HepG2 (cell line): ENCODE data around the gene TWNK. TPM values are rescaled to one million over a fixed set of nuclear protein-coding genes. Genes with fewer than 3 reads are reported as not detected.

Experiments used
- ATRX ChIP-seq: sonication (generic); formaldehyde crosslinking; IDR thresholded peaks from 2 replicates; pipeline ENCODE4 v1.4.0; 2020; ENCODE audit warnings: missing genetic modification reagents, borderline replicate concordance
- ETV5 ChIP-seq: IDR thresholded peaks from 2 replicates; pipeline ENCODE4 v1.6.1; 2018; ENCODE audit warnings: missing biosample characterization, missing genetic modification reagents, inconsistent platforms, borderline replicate concordance
- GATAD1 ChIP-seq: IDR thresholded peaks from 2 replicates; pipeline ENCODE4 v1.6.1; 2016; ENCODE audit warnings: missing genetic modification reagents, missing compliant biosample characterization
- KDM5A ChIP-seq: fragments of 200-600 bp; sonication (generic); IDR thresholded peaks from 2 replicates; pipeline ENCODE4 v1.7.0; 2018; ENCODE audit warnings: antibody characterized with exemption, mild to moderate bottlenecking, low read length, borderline replicate concordance
- NBN ChIP-seq: fragments of 450-650 bp; conservative IDR thresholded peaks from 2 replicates; pipeline ENCODE4 v1.6.1; 2017
- NFE2L1 ChIP-seq: sonication (generic); formaldehyde crosslinking; IDR thresholded peaks from 2 replicates; pipeline ENCODE4 v1.4.0; 2020; ENCODE audit warnings: missing genetic modification reagents, mild to moderate bottlenecking, borderline replicate concordance
- NONO ChIP-seq, 2 experiments: fragments of 450-650 bp in 1 of 2; sonication (generic) in 1 of 2; formaldehyde crosslinking in 1 of 2; IDR thresholded peaks in 1 of 2; conservative IDR thresholded peaks in 1 of 2; 2 replicates each; pipeline versions ENCODE4 v1.6.1 to v1.8.0; 2017 to 2022; ENCODE audit warnings: mild to moderate bottlenecking in 1 of 2, missing genetic modification reagents in 1 of 2, moderate library complexity in 1 of 2
- POGZ ChIP-seq: sonication (generic); formaldehyde crosslinking; IDR thresholded peaks from 2 replicates; pipeline ENCODE4 v1.4.0; 2020; ENCODE audit warnings: mild to moderate bottlenecking, missing genetic modification reagents
- RBAK ChIP-seq: sonication (generic); formaldehyde crosslinking; IDR thresholded peaks from 2 replicates; pipeline ENCODE4 v1.5.1; 2020; ENCODE audit warnings: mild to moderate bottlenecking, missing genetic modification reagents
- REXO4 ChIP-seq: sonication (generic); formaldehyde crosslinking; IDR thresholded peaks from 2 replicates; pipeline ENCODE4 v1.8.0; 2022; ENCODE audit warnings: missing genetic modification reagents, mild to moderate bottlenecking, borderline replicate concordance
- RFX1 ChIP-seq: fragments of 450-650 bp; IDR thresholded peaks from 2 replicates; pipeline ENCODE4 v1.6.1; 2017
- SOX6 ChIP-seq, 2 experiments: fragments of 450-650 bp in 1 of 2; sonication (generic) in 1 of 2; formaldehyde crosslinking in 1 of 2; IDR thresholded peaks; 2 replicates each; pipeline versions ENCODE4 v1.4.0 to v1.6.1; 2017 to 2020; ENCODE audit warnings: antibody characterized with exemption in 1 of 2, mild to moderate bottlenecking in 1 of 2, missing genetic modification reagents in 1 of 2
- SP1 ChIP-seq, 2 experiments: fragments of 450-650 bp in 1 of 2; sonication (generic) in 1 of 2; formaldehyde crosslinking in 1 of 2; IDR thresholded peaks; 2 replicates each; pipeline versions ENCODE4 v1.4.0 to v1.6.1; 2016 to 2020; ENCODE audit warnings: missing genetic modification reagents in 1 of 2
- TBX2 ChIP-seq: sonication (generic); formaldehyde crosslinking; IDR thresholded peaks from 2 replicates; pipeline ENCODE4 v1.5.0; 2020; ENCODE audit warnings: missing genetic modification reagents, mild to moderate bottlenecking, borderline replicate concordance
- ZFY ChIP-seq: sonication (generic); formaldehyde crosslinking; IDR thresholded peaks from 2 replicates; pipeline ENCODE4 v1.4.0; 2020; ENCODE audit warnings: missing genetic modification reagents
- ZNF230 ChIP-seq: sonication (generic); formaldehyde crosslinking; IDR thresholded peaks from 2 replicates; pipeline ENCODE4 v1.4.0; 2020; ENCODE audit warnings: mild to moderate bottlenecking, missing genetic modification reagents
- ZNF484 ChIP-seq: sonication (generic); formaldehyde crosslinking; IDR thresholded peaks from 2 replicates; pipeline ENCODE4 v1.5.1; 2020; ENCODE audit warnings: mild to moderate bottlenecking, low read depth, missing genetic modification reagents, borderline replicate concordance
- ZNF746 ChIP-seq: sonication (generic); formaldehyde crosslinking; IDR thresholded peaks from 2 replicates; pipeline ENCODE4 v1.8.0; 2022; ENCODE audit warnings: mild to moderate bottlenecking, missing genetic modification reagents
- ZNF878 ChIP-seq: sonication (generic); formaldehyde crosslinking; IDR thresholded peaks from 2 replicates; pipeline ENCODE4 v1.8.1; 2023; ENCODE audit warnings: mild to moderate bottlenecking, missing genetic modification reagents, moderate library complexity
- ZSCAN29 ChIP-seq: sonication (generic); formaldehyde crosslinking; conservative IDR thresholded peaks from 2 replicates; pipeline ENCODE4 v1.4.0; 2020; ENCODE audit warnings: mild to moderate bottlenecking, missing genetic modification reagents
- ZSCAN5A ChIP-seq: sonication (generic); formaldehyde crosslinking; IDR thresholded peaks from 2 replicates; pipeline ENCODE4 v1.8.0; 2022; ENCODE audit warnings: mild to moderate bottlenecking, missing genetic modification reagents, borderline replicate concordance
- polyA plus RNA-seq, 8 experiments: library from polyadenylated mRNA; depleted of rRNA in 3 of 8; stranded (reverse) in 7 of 8; unstranded in 1 of 8; fragments of >200 nt; fragmentation: Illumina TruSeq in 4 of 8; extraction: Trizol in 4 of 8; gene quantifications; 2 replicates each; pipeline versions ENCODE4 v1.2.1 to v1.2.3, GENCODE V29; 2011 to 2016; ENCODE audit warnings: low read depth in 4 of 8, missing spikeins in 1 of 8, mixed read lengths in 1 of 8; ENCODE audit not compliant: insufficient read depth in 1 of 8
- total RNA-seq, 5 experiments: library from RNA; depleted of rRNA; stranded (reverse); fragments of >200 nt; fragmentation: Illumina TruSeq; extraction: Trizol; gene quantifications; 2 replicates each; pipeline ENCODE4 v1.2.3, GENCODE V29; 2016; ENCODE audit warnings: low read depth in 1 of 5
- TF ChIP-seq, protein P1 (sequence below): sonication (generic); formaldehyde crosslinking; IDR thresholded peaks from 2 replicates; pipeline ENCODE4 v1.4.0; 2020; ENCODE audit warnings: missing genetic modification reagents; ENCODE audit errors: not compliant biosample characterization
- TF ChIP-seq, protein P2 (sequence below): sonication (generic); formaldehyde crosslinking; IDR thresholded peaks from 2 replicates; pipeline ENCODE4 v1.4.0; 2020; ENCODE audit warnings: missing genetic modification reagents, low read depth, mild to moderate bottlenecking, borderline replicate concordance
- TF ChIP-seq, protein P3 (sequence below): sonication (generic); formaldehyde crosslinking; conservative IDR thresholded peaks from 2 replicates; pipeline ENCODE4 v1.4.0; 2020; ENCODE audit warnings: missing genetic modification reagents

The TWNK gene
- total and polyA plus RNA-seq, 2 of the 13 experiments (the other 11 are each of a cell fraction or from before 2014, with no cell fraction given): 10.7 to 16.5 TPM

- TF ChIP-seq SP1 (IDR thresholded peaks at IDR 0.05): no peak
- TF ChIP-seq SP1 (CRISPR knock-in tag; IDR thresholded peaks at IDR 0.05): peak; percentile 62
- no peak for TF ChIP-seq NFE2L1 (CRISPR knock-in tag)
- no peak for TF ChIP-seq NBN
- 0 out of 2 replicates have a peak, but pooled peaks have one; percentile 19 for TF ChIP-seq POGZ (CRISPR knock-in tag)
- TF ChIP-seq TBX2: peak; percentile 71; the same call in 1 of the 2 replicates
- TF ChIP-seq ZSCAN29 (CRISPR knock-in tag): peak; percentile 88
- no peak for TF ChIP-seq REXO4 (CRISPR knock-in tag)
- TF ChIP-seq NONO (IDR thresholded peaks at IDR 0.05): no peak
- TF ChIP-seq NONO (CRISPR knock-in tag; conservative IDR thresholded peaks at IDR 0.05): no peak
- TF ChIP-seq, protein P1, sequence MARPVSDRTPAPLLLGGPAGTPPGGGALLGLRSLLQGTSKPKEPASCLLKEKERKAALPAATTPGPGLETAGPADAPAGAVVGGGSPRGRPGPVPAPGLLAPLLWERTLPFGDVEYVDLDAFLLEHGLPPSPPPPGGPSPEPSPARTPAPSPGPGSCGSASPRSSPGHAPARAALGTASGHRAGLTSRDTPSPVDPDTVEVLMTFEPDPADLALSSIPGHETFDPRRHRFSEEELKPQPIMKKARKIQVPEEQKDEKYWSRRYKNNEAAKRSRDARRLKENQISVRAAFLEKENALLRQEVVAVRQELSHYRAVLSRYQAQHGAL: no peak
- TF ChIP-seq, protein P2, sequence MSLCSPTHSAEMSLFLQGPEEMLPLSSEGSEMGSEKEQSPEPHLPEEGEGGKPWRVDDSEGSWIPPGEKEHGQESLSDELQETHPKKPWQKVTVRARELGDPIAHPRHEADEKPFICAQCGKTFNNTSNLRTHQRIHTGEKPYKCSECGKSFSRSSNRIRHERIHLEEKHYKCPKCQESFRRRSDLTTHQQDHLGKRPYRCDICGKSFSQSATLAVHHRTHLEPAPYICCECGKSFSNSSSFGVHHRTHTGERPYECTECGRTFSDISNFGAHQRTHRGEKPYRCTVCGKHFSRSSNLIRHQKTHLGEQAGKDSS (CRISPR knock-in tag): no peak
- peak; percentile 89 for TF ChIP-seq RFX1
- TF ChIP-seq ZNF484 (CRISPR knock-in tag): no peak
- TF ChIP-seq SOX6 (IDR thresholded peaks at IDR 0.05): no peak
- TF ChIP-seq SOX6 (CRISPR knock-in tag; IDR thresholded peaks at IDR 0.05): peak; percentile 2; the same call in 1 of the 2 replicates
- TF ChIP-seq ZSCAN5A (CRISPR knock-in tag): no peak
- peak; percentile 78; the same call in 1 of the 2 replicates for TF ChIP-seq KDM5A
- no peak for TF ChIP-seq RBAK (CRISPR knock-in tag)
- peak; percentile 64 for TF ChIP-seq ZFY (CRISPR knock-in tag)
- TF ChIP-seq ATRX (CRISPR knock-in tag): no peak
- TF ChIP-seq, protein P3, sequence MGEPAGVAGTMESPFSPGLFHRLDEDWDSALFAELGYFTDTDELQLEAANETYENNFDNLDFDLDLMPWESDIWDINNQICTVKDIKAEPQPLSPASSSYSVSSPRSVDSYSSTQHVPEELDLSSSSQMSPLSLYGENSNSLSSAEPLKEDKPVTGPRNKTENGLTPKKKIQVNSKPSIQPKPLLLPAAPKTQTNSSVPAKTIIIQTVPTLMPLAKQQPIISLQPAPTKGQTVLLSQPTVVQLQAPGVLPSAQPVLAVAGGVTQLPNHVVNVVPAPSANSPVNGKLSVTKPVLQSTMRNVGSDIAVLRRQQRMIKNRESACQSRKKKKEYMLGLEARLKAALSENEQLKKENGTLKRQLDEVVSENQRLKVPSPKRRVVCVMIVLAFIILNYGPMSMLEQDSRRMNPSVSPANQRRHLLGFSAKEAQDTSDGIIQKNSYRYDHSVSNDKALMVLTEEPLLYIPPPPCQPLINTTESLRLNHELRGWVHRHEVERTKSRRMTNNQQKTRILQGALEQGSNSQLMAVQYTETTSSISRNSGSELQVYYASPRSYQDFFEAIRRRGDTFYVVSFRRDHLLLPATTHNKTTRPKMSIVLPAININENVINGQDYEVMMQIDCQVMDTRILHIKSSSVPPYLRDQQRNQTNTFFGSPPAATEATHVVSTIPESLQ (CRISPR knock-in tag): no peak
- peak; percentile 53; the same call in 1 of the 2 replicates for TF ChIP-seq ZNF230 (CRISPR knock-in tag)
- no peak; the same call in 1 of the 2 replicates for TF ChIP-seq ZNF746 (CRISPR knock-in tag)
- TF ChIP-seq ZNF878: peak; percentile 63; the same call in 1 of the 2 replicates
- peak; percentile 22; the same call in 1 of the 2 replicates for TF ChIP-seq ETV5
- TF ChIP-seq GATAD1 (CRISPR knock-in tag): peak; percentile 64
Measured at GRCh38 chr10:101042667-101043362, 55.5 kb downstream of the TWNK start (continued).
